ENCODE measurements around the gene GDF10. TPM values are rescaled to one million over a fixed set of nuclear protein-coding genes. Genes with fewer than 3 reads are reported as not detected.
A peak's percentile ranks its signal among the peaks of the same experiment; 100 is the strongest.

GDF10 gene
- total RNA-seq, 1 donor from 2014 or later = 46.8 TPM

GRCh38 chr10:47294501-47294900 lies 5.5 kb upstream of the GDF10 start:
- Mint-ChIP-seq H3K4me1 (ENCODE audit: unreplicated experiment) (peaks cover 34% of the 10 kb centered on the region), H3K4me3 (no peak overlapping the region), H3K36me3 (no peaks in the 10 kb centered on the region), H3K9me3 (no peaks in the 10 kb centered on the region), H3K27me3 (peaks cover 75% of the 10 kb centered on the region), H3K27ac (no peak overlapping the region)
- no peak for TF ChIP-seq CTCF (conservative IDR thresholded peaks at IDR 0.05)
- no peak for DNase-seq (ENCODE audit: extremely low spot score, unreplicated experiment)

- no peaks in the 10 kb centered on the region for H3K9me3 Mint-ChIP-seq
- no peak overlapping the region for H3K4me3 Mint-ChIP-seq
- no peak for DNase-seq (ENCODE audit: extremely low spot score, unreplicated experiment)
Measured at GRCh38 chr10:47295411-47295810, 4.6 kb upstream of the GDF10 start.

GRCh38 chr10:47296156-47296894 lies 3.7 kb upstream of the GDF10 start:
- no peak for DNase-seq (ENCODE audit: extremely low spot score, unreplicated experiment)
- Mint-ChIP-seq H3K4me1 (ENCODE audit: unreplicated experiment) (peaks cover 40% of the 10 kb centered on the region), H3K27me3 (peaks cover 75% of the 10 kb centered on the region)

More at GRCh38 chr10:47295411-47295810, 4.6 kb upstream of the GDF10 start:
- Mint-ChIP-seq H3K4me1 (ENCODE audit: unreplicated experiment) (peaks cover 37% of the 10 kb centered on the region), H3K27me3 (peaks cover 72% of the 10 kb centered on the region), H3K27ac (peak overlapping the region; percentile 68), H3K36me3 (no peaks in the 10 kb centered on the region)
- no peak for TF ChIP-seq CTCF (conservative IDR thresholded peaks at IDR 0.05)

GRCh38 chr10:47296941-47297340 lies 3.1 kb upstream of the GDF10 start:
- no peaks in the 10 kb centered on the region for H3K36me3 Mint-ChIP-seq
- H3K27me3 Mint-ChIP-seq = peaks cover 77% of the 10 kb centered on the region
- no peak overlapping the region for H3K27ac Mint-ChIP-seq
- peaks cover 41% of the 10 kb centered on the region for H3K4me1 Mint-ChIP-seq (ENCODE audit: unreplicated experiment)
- no peak for DNase-seq (ENCODE audit: extremely low spot score, unreplicated experiment)
- H3K9me3 Mint-ChIP-seq = no peaks in the 10 kb centered on the region
- TF ChIP-seq CTCF (conservative IDR thresholded peaks at IDR 0.05) = no peak
- no peak overlapping the region for H3K4me3 Mint-ChIP-seq

More at GRCh38 chr10:47296156-47296894, 3.7 kb upstream of the GDF10 start:
- peak overlapping the region; percentile 68 for H3K27ac Mint-ChIP-seq
- H3K4me3 Mint-ChIP-seq = peak overlapping the region; percentile 42
- no peaks in the 10 kb centered on the region for H3K9me3 Mint-ChIP-seq
- H3K36me3 Mint-ChIP-seq = no peaks in the 10 kb centered on the region
- no peak for TF ChIP-seq CTCF (conservative IDR thresholded peaks at IDR 0.05)

GRCh38 chr10:47297866-47298540 lies 2.0 kb upstream of the GDF10 start:
- H3K27me3 Mint-ChIP-seq = peaks cover 81% of the 10 kb centered on the region
- no peak overlapping the region for H3K27ac Mint-ChIP-seq
- no peak for TF ChIP-seq CTCF (conservative IDR thresholded peaks at IDR 0.05)
- H3K9me3 Mint-ChIP-seq = no peaks in the 10 kb centered on the region
- no peak for DNase-seq (ENCODE audit: extremely low spot score, unreplicated experiment)
- no peaks in the 10 kb centered on the region for H3K36me3 Mint-ChIP-seq
- H3K4me1 Mint-ChIP-seq (ENCODE audit: unreplicated experiment) = peaks cover 46% of the 10 kb centered on the region
- peak overlapping the region; percentile 62 for H3K4me3 Mint-ChIP-seq

Measured in type B pancreatic cell (in vitro differentiated cells).